OCI-LY1 (cell line): ENCODE measurements around the gene NABP1.

Experiments
- H2AFZ ChIP-seq: fragments of 200-600 bp; sonication (generic), shearing (Covaris generic); 2 replicates; pipeline ENCODE4 v1.6.0; 2014; ENCODE audit warnings: antibody characterized with exemption, mild to moderate bottlenecking, low read length
- H3F3A ChIP-seq: fragments of 200-600 bp; sonication (generic), shearing (Covaris generic); 2 replicates; pipeline ENCODE4 v1.6.0; 2014; ENCODE audit warnings: mild to moderate bottlenecking, antibody characterized with exemption, low read length, moderate library complexity; ENCODE audit not compliant: insufficient read depth
- H3K27ac ChIP-seq: fragments of 200-600 bp; sonication (generic); 2 replicates; pipeline ENCODE4 v1.5.1; 2014; ENCODE audit warnings: low read length, mixed run types, mild to moderate bottlenecking, low read depth; ENCODE audit not compliant: poor library complexity, severe bottlenecking
- H3K27me3 ChIP-seq: fragments of 200-600 bp; sonication (generic); 2 replicates; pipeline ENCODE4 v1.6.0; 2014; ENCODE audit warnings: antibody characterized with exemption, mild to moderate bottlenecking, low read length, moderate library complexity; ENCODE audit not compliant: insufficient read depth
- H3K36me3 ChIP-seq: fragments of 200-600 bp; sonication (generic); 2 replicates; pipeline ENCODE4 v1.6.1; 2014; ENCODE audit warnings: mild to moderate bottlenecking, antibody characterized with exemption, low read length, moderate library complexity, mixed read lengths; ENCODE audit not compliant: insufficient read depth
- H3K4me1 ChIP-seq: fragments of 200-600 bp; sonication (generic); 2 replicates; pipeline ENCODE4 v1.5.1; 2014; ENCODE audit warnings: mild to moderate bottlenecking, low read length, moderate library complexity; ENCODE audit not compliant: insufficient read depth, severe bottlenecking
- H3K4me2 ChIP-seq: fragments of 200-600 bp; sonication (generic), shearing (Covaris generic); 2 replicates; pipeline ENCODE4 v1.6.1; 2014; ENCODE audit warnings: low read length
- H3K4me3 ChIP-seq: fragments of 200-600 bp; sonication (generic); 2 replicates; pipeline ENCODE4 v1.5.1; 2014; ENCODE audit warnings: low read length, low read depth, mild to moderate bottlenecking, mixed read lengths; ENCODE audit not compliant: poor library complexity, severe bottlenecking
- H3K79me2 ChIP-seq: fragments of 200-600 bp; shearing (Covaris generic); 2 replicates; pipeline ENCODE4 v1.6.1; 2016; ENCODE audit warnings: mixed run types, low read length, mixed read lengths; ENCODE audit not compliant: insufficient read depth
- H3K9ac ChIP-seq: fragments of 200-600 bp; sonication (generic), shearing (Covaris generic); 2 replicates; pipeline ENCODE4 v1.6.1; 2014; ENCODE audit warnings: mild to moderate bottlenecking, low read length, mixed read lengths
- H3K9me2 ChIP-seq: fragments of 200-600 bp; sonication (generic), shearing (Covaris generic); 2 replicates; pipeline ENCODE4 v1.6.1; 2014; ENCODE audit warnings: low read depth, mild to moderate bottlenecking, low read length, mixed read lengths
- H3K9me3 ChIP-seq: fragments of 200-600 bp; shearing (Covaris generic); 2 replicates; pipeline ENCODE4 v1.6.1; 2014; ENCODE audit warnings: low read length, mixed read lengths
- H4K20me1 ChIP-seq: fragments of 200-600 bp; sonication (generic), shearing (Covaris generic); 2 replicates; pipeline ENCODE4 v1.6.0; 2016; ENCODE audit warnings: mild to moderate bottlenecking, low read length; ENCODE audit not compliant: insufficient read depth
- CTCF ChIP-seq: fragments of 200-600 bp; sonication (generic), shearing (Covaris generic); IDR thresholded peaks from 2 replicates; pipeline ENCODE4 v1.5.1; 2017; ENCODE audit warnings: mild to moderate bottlenecking, antibody characterized with exemption, low read length, moderate library complexity, mixed read lengths
- EZH2 ChIP-seq: fragments of 200-600 bp; sonication (generic), shearing (Covaris generic); IDR thresholded peaks from 2 replicates; pipeline ENCODE4 v1.8.0; 2017; ENCODE audit warnings: borderline replicate concordance, mixed run types, mild to moderate bottlenecking, antibody characterized with exemption, low read length, moderate library complexity, mixed read lengths

Gene NABP1

GRCh38 chr2:191715471-191715870 lies 37.5 kb downstream of the NABP1 start:
- Histone ChIP-seq H3K4me2 (no peak overlapping the region), H3K27ac (no peak overlapping the region), H2AFZ (no peak overlapping the region), H3K4me1 (no peaks in the 10 kb centered on the region), H3K27me3 (no peaks in the 10 kb centered on the region), H3F3A (no peaks in the 10 kb centered on the region), H3K36me3 (no peaks in the 10 kb centered on the region), H3K9me2 (no peaks in the 10 kb centered on the region), H3K9me3 (no peaks in the 10 kb centered on the region), H3K9ac (no peak overlapping the region), H4K20me1 (no peaks in the 10 kb centered on the region), H3K4me3 (no peak overlapping the region), H3K79me2 (no peaks in the 10 kb centered on the region)
- TF ChIP-seq EZH2 (no peak), CTCF (no peak)

- no peaks in the 10 kb centered on the region for H3K4me1 ChIP-seq
- no peak overlapping the region for H3K4me3 ChIP-seq
- H3K4me2 ChIP-seq = no peak overlapping the region
- no peaks in the 10 kb centered on the region for H3K9me3 ChIP-seq
- H3K9me2 ChIP-seq = no peaks in the 10 kb centered on the region
- no peaks in the 10 kb centered on the region for H3K36me3 ChIP-seq
- H3K79me2 ChIP-seq = no peaks in the 10 kb centered on the region
- no peaks in the 10 kb centered on the region for H3F3A ChIP-seq
- H3K27ac ChIP-seq = no peak overlapping the region
- no peak overlapping the region for H3K9ac ChIP-seq
- no peak overlapping the region for H2AFZ ChIP-seq
- H4K20me1 ChIP-seq = no peaks in the 10 kb centered on the region
- TF ChIP-seq EZH2 (no peak), CTCF (no peak)
- H3K27me3 ChIP-seq = no peaks in the 10 kb centered on the region
These were observed 41.3 kb downstream of the NABP1 start for GRCh38 chr2:191719261-191719660.

- H3K9me2 ChIP-seq = no peaks in the 10 kb centered on the region
- H4K20me1 ChIP-seq = no peaks in the 10 kb centered on the region
- H3K9ac ChIP-seq = no peak overlapping the region
- no peaks in the 10 kb centered on the region for H3K79me2 ChIP-seq
- H3K9me3 ChIP-seq = no peaks in the 10 kb centered on the region
- no peak overlapping the region for H3K4me3 ChIP-seq
- H3K36me3 ChIP-seq = no peaks in the 10 kb centered on the region
- H3K4me1 ChIP-seq = no peaks in the 10 kb centered on the region
- no peak overlapping the region for H2AFZ ChIP-seq
- H3K27me3 ChIP-seq = no peaks in the 10 kb centered on the region
- H3F3A ChIP-seq = no peaks in the 10 kb centered on the region
- no peak overlapping the region for H3K27ac ChIP-seq
- H3K4me2 ChIP-seq = no peak overlapping the region
- TF ChIP-seq CTCF = no peak
- no peak for TF ChIP-seq EZH2
These were observed 42.0 kb downstream of the NABP1 start for GRCh38 chr2:191719938-191720337.
